ENCODE results near the gene VAMP4.
"Not testable (repeated sequence)": the region's sequence is repeated elsewhere in the genome, so short reads cannot be mapped to it uniquely, and the experiment has no call there.

The VAMP4 gene

GRCh38 chr1:171723180-171723579, 18.7 kb downstream of the VAMP4 start:
- H3K9ac ChIP-seq (ENCODE audit: low read depth, low read length); H3K36me3 ChIP-seq (ENCODE audit: insufficient read depth, low read length); H3K4me1 ChIP-seq (ENCODE audit: insufficient read depth, low read length); H3K27ac ChIP-seq (ENCODE audit: low read depth, low read length); H3K9me3 ChIP-seq (ENCODE audit: insufficient read depth, low read depth, low read length); H3K27me3 ChIP-seq (ENCODE audit: insufficient read depth, low read length); H3K4me3 ChIP-seq (ENCODE audit: low read length): not testable (repeated sequence)
- 94% methylated on average over 4 of the region's 4 CpGs for WGBS

- no peak overlapping the region for H3K4me3 ChIP-seq (ENCODE audit: low read length)
Observed at GRCh38 chr1:171718848-171719247, 23.0 kb downstream of the VAMP4 start.

GRCh38 chr1:171718216-171718615, 23.6 kb downstream of the VAMP4 start:
- Histone ChIP-seq H3K36me3 (ENCODE audit: insufficient read depth, low read length) (no peaks in the 10 kb centered on the region), H3K27me3 (ENCODE audit: insufficient read depth, low read length) (no peaks in the 10 kb centered on the region), H3K4me3 (ENCODE audit: low read length) (no peak overlapping the region), H3K9ac (ENCODE audit: low read depth, low read length) (no peak overlapping the region), H3K4me1 (ENCODE audit: insufficient read depth, low read length) (no peaks in the 10 kb centered on the region), H3K27ac (ENCODE audit: low read depth, low read length) (no peak overlapping the region), H3K9me3 (ENCODE audit: insufficient read depth, low read depth, low read length) (peaks cover 6% of the 10 kb centered on the region)
- WGBS, result 93% methylated on average over 1 of the region's 1 CpG

More at GRCh38 chr1:171718848-171719247, 23.0 kb downstream of the VAMP4 start:
- H3K36me3 ChIP-seq (ENCODE audit: insufficient read depth, low read length), result no peaks in the 10 kb centered on the region
- peaks cover 8% of the 10 kb centered on the region for H3K9me3 ChIP-seq (ENCODE audit: insufficient read depth, low read depth, low read length)
- H3K4me1 ChIP-seq (ENCODE audit: insufficient read depth, low read length), result no peaks in the 10 kb centered on the region
- WGBS, result 93% methylated on average over 1 of the region's 1 CpG
- H3K9ac ChIP-seq (ENCODE audit: low read depth, low read length), result no peak overlapping the region
- H3K27ac ChIP-seq (ENCODE audit: low read depth, low read length), result no peak overlapping the region
- no peaks in the 10 kb centered on the region for H3K27me3 ChIP-seq (ENCODE audit: insufficient read depth, low read length)

- H3K36me3 ChIP-seq (ENCODE audit: insufficient read depth, low read length), result no peaks in the 10 kb centered on the region
- 88% methylated on average over 2 of the region's 2 CpGs for WGBS
Observed at GRCh38 chr1:171717062-171717718, 24.7 kb downstream of the VAMP4 start.

GRCh38 chr1:171716616-171717015, 25.2 kb downstream of the VAMP4 start:
- Histone ChIP-seq H3K4me3 (ENCODE audit: low read length) (no peak overlapping the region), H3K9ac (ENCODE audit: low read depth, low read length) (no peak overlapping the region), H3K27ac (ENCODE audit: low read depth, low read length) (no peak overlapping the region), H3K27me3 (ENCODE audit: insufficient read depth, low read length) (no peaks in the 10 kb centered on the region), H3K4me1 (ENCODE audit: insufficient read depth, low read length) (no peaks in the 10 kb centered on the region), H3K36me3 (ENCODE audit: insufficient read depth, low read length) (no peaks in the 10 kb centered on the region), H3K9me3 (ENCODE audit: insufficient read depth, low read depth, low read length) (no peaks in the 10 kb centered on the region)
- WGBS, result 89% methylated on average over 3 of the region's 3 CpGs

More at GRCh38 chr1:171717062-171717718, 24.7 kb downstream of the VAMP4 start:
- Histone ChIP-seq H3K27me3 (ENCODE audit: insufficient read depth, low read length) (no peaks in the 10 kb centered on the region), H3K4me3 (ENCODE audit: low read length) (no peak overlapping the region), H3K9ac (ENCODE audit: low read depth, low read length) (no peak overlapping the region), H3K9me3 (ENCODE audit: insufficient read depth, low read depth, low read length) (no peaks in the 10 kb centered on the region), H3K4me1 (ENCODE audit: insufficient read depth, low read length) (no peaks in the 10 kb centered on the region), H3K27ac (ENCODE audit: low read depth, low read length) (no peak overlapping the region)

GRCh38 chr1:171715813-171716251, 26.0 kb downstream of the VAMP4 start:
- H3K36me3 ChIP-seq (ENCODE audit: insufficient read depth, low read length), result no peaks in the 10 kb centered on the region
- H3K4me3 ChIP-seq (ENCODE audit: low read length), result no peak overlapping the region
- 86% methylated on average over 2 of the region's 3 CpGs for WGBS
- no peak overlapping the region for H3K27ac ChIP-seq (ENCODE audit: low read depth, low read length)
- H3K9ac ChIP-seq (ENCODE audit: low read depth, low read length), result no peak overlapping the region
- H3K9me3 ChIP-seq (ENCODE audit: insufficient read depth, low read depth, low read length), result no peaks in the 10 kb centered on the region
- no peaks in the 10 kb centered on the region for H3K4me1 ChIP-seq (ENCODE audit: insufficient read depth, low read length)
- H3K27me3 ChIP-seq (ENCODE audit: insufficient read depth, low read length), result no peaks in the 10 kb centered on the region

GRCh38 chr1:171712341-171712740, 29.5 kb downstream of the VAMP4 start:
- no peaks in the 10 kb centered on the region for H3K9me3 ChIP-seq (ENCODE audit: insufficient read depth, low read depth, low read length)
- no peaks in the 10 kb centered on the region for H3K36me3 ChIP-seq (ENCODE audit: insufficient read depth, low read length)
- no peak overlapping the region for H3K4me3 ChIP-seq (ENCODE audit: low read length)
- no peaks in the 10 kb centered on the region for H3K4me1 ChIP-seq (ENCODE audit: insufficient read depth, low read length)
- 100% methylated on average over 1 of the region's 1 CpG for WGBS
- H3K9ac ChIP-seq (ENCODE audit: low read depth, low read length), result no peak overlapping the region
- H3K27me3 ChIP-seq (ENCODE audit: insufficient read depth, low read length), result no peaks in the 10 kb centered on the region
- H3K27ac ChIP-seq (ENCODE audit: low read depth, low read length), result no peak overlapping the region

- Histone ChIP-seq H3K4me1 (ENCODE audit: insufficient read depth, low read length) (no peaks in the 10 kb centered on the region), H3K9me3 (ENCODE audit: insufficient read depth, low read depth, low read length) (no peaks in the 10 kb centered on the region), H3K36me3 (ENCODE audit: insufficient read depth, low read length) (no peaks in the 10 kb centered on the region), H3K27ac (ENCODE audit: low read depth, low read length) (no peak overlapping the region), H3K4me3 (ENCODE audit: low read length) (no peak overlapping the region), H3K9ac (ENCODE audit: low read depth, low read length) (no peak overlapping the region), H3K27me3 (ENCODE audit: insufficient read depth, low read length) (no peaks in the 10 kb centered on the region)
- WGBS, result 98% methylated on average over 2 of the region's 4 CpGs
Observed at GRCh38 chr1:171711643-171712042, 30.2 kb downstream of the VAMP4 start.

- Histone ChIP-seq H3K27me3 (ENCODE audit: insufficient read depth, low read length) (no peaks in the 10 kb centered on the region), H3K4me1 (ENCODE audit: insufficient read depth, low read length) (no peaks in the 10 kb centered on the region), H3K36me3 (ENCODE audit: insufficient read depth, low read length) (no peaks in the 10 kb centered on the region), H3K9me3 (ENCODE audit: insufficient read depth, low read depth, low read length) (no peaks in the 10 kb centered on the region), H3K9ac (ENCODE audit: low read depth, low read length) (no peak overlapping the region), H3K4me3 (ENCODE audit: low read length) (no peak overlapping the region), H3K27ac (ENCODE audit: low read depth, low read length) (no peak overlapping the region)
- 95% methylated on average over 3 of the region's 3 CpGs for WGBS
Observed at GRCh38 chr1:171707583-171707982, 34.3 kb downstream of the VAMP4 start.

- no peak overlapping the region for H3K27ac ChIP-seq (ENCODE audit: low read depth, low read length)
- H3K4me1 ChIP-seq (ENCODE audit: insufficient read depth, low read length), result peaks cover 7% of the 10 kb centered on the region; the same call in 1 of the 2 replicates
- no peaks in the 10 kb centered on the region for H3K9me3 ChIP-seq (ENCODE audit: insufficient read depth, low read depth, low read length)
- H3K9ac ChIP-seq (ENCODE audit: low read depth, low read length), result no peak overlapping the region
- no peak overlapping the region for H3K4me3 ChIP-seq (ENCODE audit: low read length)
- no peaks in the 10 kb centered on the region for H3K27me3 ChIP-seq (ENCODE audit: insufficient read depth, low read length)
- H3K36me3 ChIP-seq (ENCODE audit: insufficient read depth, low read length), result no peaks in the 10 kb centered on the region
Observed at GRCh38 chr1:171702598-171702997, 39.3 kb downstream of the VAMP4 start.

- Histone ChIP-seq H3K9ac (ENCODE audit: low read depth, low read length) (no peak overlapping the region), H3K4me1 (ENCODE audit: insufficient read depth, low read length) (peaks cover 7% of the 10 kb centered on the region; the same call in 1 of the 2 replicates), H3K27me3 (ENCODE audit: insufficient read depth, low read length) (no peaks in the 10 kb centered on the region), H3K36me3 (ENCODE audit: insufficient read depth, low read length) (no peaks in the 10 kb centered on the region), H3K27ac (ENCODE audit: low read depth, low read length) (no peak overlapping the region), H3K9me3 (ENCODE audit: insufficient read depth, low read depth, low read length) (peaks cover 9% of the 10 kb centered on the region), H3K4me3 (ENCODE audit: low read length) (no peak overlapping the region)
- WGBS, result 92% methylated on average over 2 of the region's 2 CpGs
Observed at GRCh38 chr1:171699531-171699930, 42.3 kb downstream of the VAMP4 start.

GRCh38 chr1:171695772-171696171, 46.1 kb downstream of the VAMP4 start:
- H3K9me3 ChIP-seq (ENCODE audit: insufficient read depth, low read depth, low read length); H3K27ac ChIP-seq (ENCODE audit: low read depth, low read length); H3K27me3 ChIP-seq (ENCODE audit: insufficient read depth, low read length); H3K9ac ChIP-seq (ENCODE audit: low read depth, low read length); H3K4me3 ChIP-seq (ENCODE audit: low read length); H3K4me1 ChIP-seq (ENCODE audit: insufficient read depth, low read length); H3K36me3 ChIP-seq (ENCODE audit: insufficient read depth, low read length): not testable (repeated sequence)
- WGBS, result 78% methylated on average over 14 of the region's 14 CpGs

All from HUES64 (cell line).